Subcutaneous adipose tissue (tissue), 4 donors: ENCODE measurements around the gene BICC1. TPM values are rescaled to one million over a fixed set of nuclear protein-coding genes. Genes with fewer than 3 reads are reported as not detected.

ENCODE experiments used
- total RNA-seq, 4 donors: library from RNA; depleted of rRNA; stranded (reverse); fragments of >200 nt; gene quantifications; one replicate each; pipeline ENCODE4 v1.1.0, GENCODE V29; 2016
- TF ChIP-seq, protein P1 (sequence below): fragments of 450-650 bp; IDR thresholded peaks from one replicate; pipeline ENCODE4 v1.5.1; 2016; ENCODE audit warnings: low read depth, mild to moderate bottlenecking, control low read depth, antibody characterized with exemption, moderate library complexity

The BICC1 gene
- total RNA-seq, 4 donors from 2014 or later: 17.9 to 26.0 (median 23.0) TPM

DNA sequence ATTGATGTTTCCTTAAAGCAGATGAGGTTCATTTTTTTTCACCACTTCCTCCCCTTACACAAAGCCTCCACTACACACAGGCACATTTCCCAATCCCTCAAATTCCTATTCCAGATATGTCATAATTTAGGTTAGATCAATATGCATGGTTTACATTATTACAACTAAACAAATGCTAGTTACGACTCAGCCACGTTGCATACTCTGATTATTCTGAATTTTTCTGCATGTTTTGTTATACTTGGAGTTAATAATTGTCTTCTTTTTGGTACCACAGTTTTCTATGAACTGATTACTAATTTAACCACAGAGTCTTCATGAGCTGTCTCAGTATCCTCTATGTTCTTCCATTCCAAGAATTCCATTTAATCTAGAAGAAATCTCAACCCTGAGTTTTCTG lies 4.4 kb upstream of the BICC1 start:
- TF ChIP-seq, protein P1, sequence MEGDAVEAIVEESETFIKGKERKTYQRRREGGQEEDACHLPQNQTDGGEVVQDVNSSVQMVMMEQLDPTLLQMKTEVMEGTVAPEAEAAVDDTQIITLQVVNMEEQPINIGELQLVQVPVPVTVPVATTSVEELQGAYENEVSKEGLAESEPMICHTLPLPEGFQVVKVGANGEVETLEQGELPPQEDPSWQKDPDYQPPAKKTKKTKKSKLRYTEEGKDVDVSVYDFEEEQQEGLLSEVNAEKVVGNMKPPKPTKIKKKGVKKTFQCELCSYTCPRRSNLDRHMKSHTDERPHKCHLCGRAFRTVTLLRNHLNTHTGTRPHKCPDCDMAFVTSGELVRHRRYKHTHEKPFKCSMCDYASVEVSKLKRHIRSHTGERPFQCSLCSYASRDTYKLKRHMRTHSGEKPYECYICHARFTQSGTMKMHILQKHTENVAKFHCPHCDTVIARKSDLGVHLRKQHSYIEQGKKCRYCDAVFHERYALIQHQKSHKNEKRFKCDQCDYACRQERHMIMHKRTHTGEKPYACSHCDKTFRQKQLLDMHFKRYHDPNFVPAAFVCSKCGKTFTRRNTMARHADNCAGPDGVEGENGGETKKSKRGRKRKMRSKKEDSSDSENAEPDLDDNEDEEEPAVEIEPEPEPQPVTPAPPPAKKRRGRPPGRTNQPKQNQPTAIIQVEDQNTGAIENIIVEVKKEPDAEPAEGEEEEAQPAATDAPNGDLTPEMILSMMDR: no peak

DNA sequence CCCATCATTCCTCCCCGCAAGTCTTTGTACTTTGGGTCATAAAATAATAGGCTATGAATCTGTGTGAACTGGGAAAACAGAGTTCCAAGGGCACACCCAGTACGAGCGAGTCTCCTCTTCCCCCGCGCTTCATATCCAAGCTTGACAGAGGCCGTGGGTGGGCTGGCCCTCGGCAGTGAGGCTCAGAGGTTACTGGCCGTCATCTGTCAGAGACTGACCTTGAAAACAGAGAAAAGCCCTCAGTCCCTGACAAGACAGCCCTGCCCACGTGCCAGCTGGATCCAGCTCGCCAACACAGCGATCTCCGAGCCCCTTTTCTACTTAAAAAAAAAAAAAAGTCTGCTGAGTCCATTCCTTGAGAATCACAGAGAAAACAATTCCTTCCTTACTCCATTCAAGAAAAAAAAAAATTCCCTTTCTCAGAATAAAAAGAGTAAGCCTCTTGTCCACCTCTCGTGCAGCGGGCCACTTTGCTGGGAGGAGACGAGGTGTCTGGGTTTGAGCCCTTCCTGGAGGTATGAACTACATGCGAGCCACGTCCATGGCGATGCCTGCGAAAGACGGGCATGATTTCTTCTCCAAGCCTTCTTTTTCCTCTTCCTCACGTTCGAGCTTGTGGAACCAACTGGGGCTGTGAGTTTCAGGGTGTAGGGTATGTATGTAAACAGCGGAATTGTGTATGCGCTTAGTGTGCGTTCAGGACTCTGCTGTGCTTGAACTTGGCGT lies 744 bp upstream of the BICC1 start:
- TF ChIP-seq, protein P1: no peak

DNA sequence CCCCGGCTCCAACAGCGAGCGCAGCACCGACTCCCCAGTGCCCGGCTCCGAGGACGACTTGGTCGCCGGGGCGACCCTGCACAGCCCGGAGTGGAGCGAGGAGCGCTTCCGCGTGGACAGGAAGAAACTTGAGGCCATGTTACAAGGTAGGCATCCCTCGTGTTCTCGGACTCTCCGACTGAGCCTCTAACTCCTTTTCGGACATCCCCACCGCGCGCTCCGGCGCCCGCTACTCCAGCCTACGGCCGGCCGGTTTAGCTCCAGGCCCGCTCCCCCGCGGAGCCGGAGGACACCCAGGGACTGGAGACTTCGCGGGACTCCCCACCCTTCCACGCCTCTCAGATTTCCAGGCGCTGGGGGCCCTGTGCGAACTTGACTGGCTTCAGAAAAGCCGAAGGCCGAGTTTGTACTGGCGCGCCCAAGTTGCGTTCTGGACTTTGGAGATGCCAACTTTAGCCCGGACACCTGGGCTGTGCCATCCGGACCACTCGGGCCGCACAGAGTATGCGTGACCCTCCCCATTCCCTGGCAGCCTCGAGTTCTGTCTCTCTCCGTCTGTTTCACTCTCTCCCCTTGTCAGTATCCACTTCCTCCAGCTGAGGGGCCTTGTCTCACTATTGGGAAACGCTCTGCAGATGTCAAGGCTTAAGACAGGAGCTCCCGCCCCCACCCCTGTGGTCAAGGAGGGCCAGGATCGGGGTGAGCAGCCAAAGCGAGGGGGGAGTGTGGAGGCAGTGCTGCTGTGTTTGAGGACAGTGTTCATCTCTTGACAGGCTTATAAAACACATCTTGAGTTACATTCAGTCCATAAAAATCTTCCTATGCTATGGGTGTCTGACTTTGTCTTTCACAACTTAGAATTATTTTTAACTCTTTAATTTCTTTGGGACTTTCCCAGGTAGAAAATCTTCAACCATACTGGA lies 777 bp downstream of the BICC1 start:
- TF ChIP-seq, protein P1: no peak

DNA sequence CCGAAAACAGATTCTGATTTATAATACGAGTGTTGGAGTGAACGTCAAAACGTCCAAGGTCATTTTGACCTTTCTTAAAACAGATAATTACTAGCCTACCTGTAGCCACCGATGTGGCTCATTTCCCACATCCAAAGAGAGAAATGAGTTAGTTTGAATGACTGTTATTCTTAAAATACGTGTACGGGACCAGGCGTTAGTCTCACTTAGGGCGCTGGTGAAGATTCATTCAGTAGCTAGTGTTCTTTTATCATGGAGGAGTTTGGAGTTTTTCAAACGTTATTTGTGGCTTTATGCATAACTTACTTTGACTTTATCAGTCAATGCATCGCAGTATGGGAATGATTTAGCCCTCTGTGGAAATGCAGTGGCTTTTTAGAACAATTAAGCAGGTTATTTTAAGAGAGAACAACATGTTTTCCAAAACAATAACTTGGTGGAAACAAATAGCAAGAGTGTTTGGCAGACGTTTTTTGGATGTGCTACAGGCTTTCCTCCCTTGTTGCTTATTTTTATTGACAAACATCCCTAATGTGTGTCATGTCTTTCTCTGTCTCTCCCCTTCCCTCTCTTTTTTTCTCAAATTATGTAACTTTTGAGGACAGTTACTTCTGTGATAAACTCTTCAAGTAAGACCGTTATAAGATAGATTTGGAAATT lies 1.6 kb downstream of the BICC1 start:
- TF ChIP-seq, protein P1: no peak

DNA sequence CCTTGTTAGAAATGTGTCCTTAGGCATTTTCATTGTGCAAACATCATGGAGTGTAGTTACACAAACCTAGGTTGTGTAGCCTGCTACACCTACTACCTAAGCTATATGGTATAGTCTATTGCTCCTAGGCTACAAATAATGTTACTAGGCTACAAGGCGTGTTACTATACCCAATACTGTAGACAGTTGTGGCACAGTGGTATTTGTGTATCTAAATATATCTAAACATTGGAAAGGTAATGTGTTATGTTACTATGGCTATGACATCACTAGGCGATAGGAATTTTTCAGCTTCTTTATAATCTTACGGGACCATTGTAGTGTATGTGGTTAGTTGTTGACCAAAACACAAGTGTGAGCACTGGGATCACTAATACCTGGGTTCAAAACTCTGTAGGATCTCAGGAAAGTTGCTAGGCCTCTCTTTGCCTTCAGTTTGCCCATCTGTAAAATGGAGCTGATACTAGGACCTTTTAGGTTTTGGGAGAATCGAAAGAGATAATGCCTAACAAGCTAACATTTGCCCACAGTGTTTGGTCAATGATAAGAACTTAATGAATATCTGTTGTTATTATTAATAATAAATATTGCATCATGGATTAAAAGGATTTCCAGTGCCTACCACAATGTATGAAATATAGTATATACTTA lies 2.7 kb downstream of the BICC1 start:
- TF ChIP-seq, protein P1: no peak

DNA sequence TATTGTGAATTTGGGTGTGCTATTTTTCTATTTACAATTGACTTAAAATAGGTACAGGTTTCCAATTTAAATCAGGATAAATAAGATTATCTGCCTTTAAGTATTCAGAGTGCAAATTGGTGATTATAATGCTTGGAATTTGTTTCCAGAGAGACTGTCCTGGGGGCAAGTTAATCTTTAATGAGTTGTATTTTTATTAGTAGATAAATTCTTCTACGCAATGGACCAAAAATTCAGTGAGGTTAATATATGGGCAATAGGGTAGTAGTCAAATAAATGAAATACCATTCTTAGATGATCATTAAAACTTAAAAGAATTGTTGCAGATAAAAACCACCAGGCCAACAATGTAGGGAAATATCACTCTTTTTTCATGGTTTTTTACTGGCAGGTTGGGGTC lies 3.4 kb downstream of the BICC1 start:
- TF ChIP-seq, protein P1: no peak
